Measurements from ENCODE around the gene PIGM.

PIGM gene

GRCh38 chr1:159988006-159988405 lies 43.8 kb downstream of the PIGM start:
- DNase-seq, result no peak

- DNase-seq, result no peak
Measured at GRCh38 chr1:159987186-159987585, 44.6 kb downstream of the PIGM start.

GRCh38 chr1:159986531-159986930 lies 45.3 kb downstream of the PIGM start:
- no peak for DNase-seq

GRCh38 chr1:159986093-159986492 lies 45.7 kb downstream of the PIGM start:
- no peak for DNase-seq

GRCh38 chr1:159985473-159985872 lies 46.3 kb downstream of the PIGM start:
- no peak for DNase-seq

GRCh38 chr1:159983681-159984080 lies 48.1 kb downstream of the PIGM start:
- no peak for DNase-seq

GRCh38 chr1:159982280-159982679 lies 49.5 kb downstream of the PIGM start:
- no peak for DNase-seq

GRCh38 chr1:159981351-159982055 lies 50.3 kb downstream of the PIGM start:
- DNase-seq, result no peak

- no peak for DNase-seq
Measured at GRCh38 chr1:159980786-159981185, 51.0 kb downstream of the PIGM start.

- no peak for DNase-seq
Measured at GRCh38 chr1:159980076-159980475, 51.7 kb downstream of the PIGM start.

GRCh38 chr1:159979257-159979656 lies 52.5 kb downstream of the PIGM start:
- DNase-seq, result no peak

- no peak for DNase-seq
Measured at GRCh38 chr1:159978107-159978398, 53.7 kb downstream of the PIGM start.

GRCh38 chr1:159977364-159978106 lies 54.3 kb downstream of the PIGM start:
- no peak for DNase-seq
